Peyer's patch (tissue), 4 donors: ENCODE results near the gene RPA3. TPM values are rescaled to one million over a fixed set of nuclear protein-coding genes. Genes with fewer than 3 reads are reported as not detected.

Source experiments
- DNase-seq, 3 donors: peaks; one replicate each; pipeline ENCODE4 v3.0.0-alpha.2; 2017 to 2019
- H3K27ac ChIP-seq, 4 donors: fragments of 200-600 bp; sonication (generic); one replicate each; pipeline ENCODE4 v1.5.1; 2016 to 2019
- H3K27me3 ChIP-seq, 2 donors: fragments of 200-600 bp; sonication (generic); one replicate each; pipeline ENCODE4 v1.5.1; 2019
- H3K36me3 ChIP-seq, 3 donors: fragments of 200-600 bp; sonication (generic); one replicate each; pipeline ENCODE4 v1.5.1; 2016 to 2019
- H3K4me1 ChIP-seq, 4 donors: fragments of 200-600 bp; sonication (generic); one replicate each; pipeline ENCODE4 v1.5.1; 2016 to 2019
- H3K4me3 ChIP-seq, 4 donors: fragments of 200-600 bp; sonication (generic); 1 replicate in 3 of 4; 2 replicates in 1 of 4; pipeline ENCODE4 v1.5.1; 2016 to 2019; ENCODE audit warnings: mild to moderate bottlenecking in 1 of 4
- H3K9me3 ChIP-seq, 4 donors: fragments of 200-600 bp; sonication (generic); one replicate each; pipeline ENCODE4 v1.5.1; 2016 to 2019; ENCODE audit warnings: mild to moderate bottlenecking in 1 of 4
- CTCF ChIP-seq, 6 experiments: fragments of 450-650 bp in 4 of 6; fragments of 200-600 bp in 2 of 6; sonication (generic) in 1 of 6; IDR thresholded peaks; one replicate each; pipeline ENCODE4 v1.5.1; 2017 to 2019; ENCODE audit warnings: antibody characterized with exemption in 6 of 6, mild to moderate bottlenecking in 3 of 6, moderate library complexity in 1 of 6
- POLR2A ChIP-seq, 2 donors: fragments of 450-650 bp; IDR thresholded peaks; one replicate each; pipeline ENCODE4 v1.5.1; 2017; ENCODE audit warnings: antibody characterized with exemption in 2 of 2, mild to moderate bottlenecking in 2 of 2, moderate library complexity in 2 of 2
- total RNA-seq, 4 donors: library from RNA; depleted of rRNA; stranded (reverse); fragments of >200 nt; gene quantifications; one replicate each; pipeline ENCODE4 v1.1.0, GENCODE V29; 2016

The RPA3 gene
- total RNA-seq, 4 donors from 2014 or later, result 11.3 to 23.6 (median 19.4) TPM

GRCh38 chr7:7675686-7676085, 42.7 kb downstream of the RPA3 start:
- Histone ChIP-seq H3K27me3 (no peaks in the 10 kb centered on the region), H3K4me1 (peaks cover 0 to 1% (median 0%) of the 10 kb centered on the region in 4 donors), H3K36me3 (no peaks in the 10 kb centered on the region), H3K27ac (no peak overlapping the region), H3K9me3 (no peaks in the 10 kb centered on the region), H3K4me3 (no peak overlapping the region)
- TF ChIP-seq POLR2A (IDR thresholded peaks at IDR 0.05) (no peak), CTCF (IDR thresholded peaks at IDR 0.05) (no peak)
- DNase-seq, result no peak

GRCh38 chr7:7673240-7673550, 45.2 kb downstream of the RPA3 start:
- no peaks in the 10 kb centered on the region for H3K27me3 ChIP-seq
- H3K9me3 ChIP-seq, result no peaks in the 10 kb centered on the region
- no peak for TF ChIP-seq POLR2A (IDR thresholded peaks at IDR 0.05)
- TF ChIP-seq CTCF (IDR thresholded peaks at IDR 0.05), result no peak
- H3K4me3 ChIP-seq, result no peak overlapping the region
- H3K4me1 ChIP-seq, result no peaks in the 10 kb centered on the region
- no peak overlapping the region for H3K27ac ChIP-seq
- no peak for DNase-seq
- no peaks in the 10 kb centered on the region for H3K36me3 ChIP-seq

GRCh38 chr7:7672545-7673239, 45.7 kb downstream of the RPA3 start:
- H3K9me3 ChIP-seq, result no peaks in the 10 kb centered on the region
- H3K27ac ChIP-seq, result no peak overlapping the region
- H3K4me3 ChIP-seq, result no peak overlapping the region
- H3K36me3 ChIP-seq, result no peaks in the 10 kb centered on the region
- no peaks in the 10 kb centered on the region for H3K27me3 ChIP-seq
- TF ChIP-seq POLR2A (IDR thresholded peaks at IDR 0.05) (no peak), CTCF (IDR thresholded peaks at IDR 0.05) (no peak)
- DNase-seq, result no peak
- H3K4me1 ChIP-seq, result no peaks in the 10 kb centered on the region

GRCh38 chr7:7671361-7671760, 47.0 kb downstream of the RPA3 start:
- Histone ChIP-seq H3K4me1 (no peaks in the 10 kb centered on the region), H3K36me3 (no peaks in the 10 kb centered on the region), H3K9me3 (no peaks in the 10 kb centered on the region), H3K4me3 (no peak overlapping the region), H3K27ac (no peak overlapping the region), H3K27me3 (no peaks in the 10 kb centered on the region)
- no peak for DNase-seq
- no peak for TF ChIP-seq CTCF (IDR thresholded peaks at IDR 0.05)

GRCh38 chr7:7670490-7670889, 47.9 kb downstream of the RPA3 start:
- TF ChIP-seq CTCF (IDR thresholded peaks at IDR 0.05), result no peak
- DNase-seq, result no peak
- no peaks in the 10 kb centered on the region for H3K4me1 ChIP-seq
- no peaks in the 10 kb centered on the region for H3K9me3 ChIP-seq
- H3K36me3 ChIP-seq, result no peaks in the 10 kb centered on the region
- H3K4me3 ChIP-seq, result no peak overlapping the region
- H3K27ac ChIP-seq, result no peak overlapping the region
- H3K27me3 ChIP-seq, result no peaks in the 10 kb centered on the region

- Histone ChIP-seq H3K4me3 (no peak overlapping the region), H3K36me3 (no peaks in the 10 kb centered on the region), H3K9me3 (no peaks in the 10 kb centered on the region), H3K27me3 (no peaks in the 10 kb centered on the region), H3K4me1 (no peaks in the 10 kb centered on the region), H3K27ac (no peak overlapping the region)
- DNase-seq, result no peak
- no peak for TF ChIP-seq POLR2A (IDR thresholded peaks at IDR 0.05)
- TF ChIP-seq CTCF (IDR thresholded peaks at IDR 0.05), result no peak
These were observed 49.7 kb downstream of the RPA3 start for GRCh38 chr7:7668706-7669105.
